SK-N-SH (cell line): ENCODE measurements around the gene BBS9. TPM values are rescaled to one million over a fixed set of nuclear protein-coding genes. Genes with fewer than 3 reads are reported as not detected.

Source experiments
- CTCF ChIA-PET: fragments of 300-600, 350-600 bp; formaldehyde crosslinking; extraction: SDS; loops from one replicate; lab custom pipeline; 2021; lab: Yijun Ruan, JAX
- POLR2A ChIA-PET: fragments of 350-600 bp; sonication (Branson Sonifier 250); formaldehyde crosslinking; extraction: SDS; loops from one replicate; lab custom pipeline; 2020; ENCODE audit warnings: antibody characterized with exemption, inconsistent platforms; lab: Yijun Ruan, JAX
- DNase-seq: peaks from one replicate; pipeline ENCODE4 v3.0.0; 2012
- H2AFZ ChIP-seq: fragments of 200-600 bp; sonication (generic); 2 replicates; pipeline ENCODE4 v1.8.1; 2016; ENCODE audit warnings: antibody characterized with exemption, mild to moderate bottlenecking, low read depth
- H3F3A ChIP-seq: fragments of 200-600 bp; sonication (generic); replicated peaks from 2 replicates; pipeline ENCODE3; 2016; ENCODE audit warnings: antibody characterized with exemption, mild to moderate bottlenecking; ENCODE audit not compliant: insufficient read depth
- H3K27ac ChIP-seq, 2 experiments: fragments of 200-500 bp in 1 of 2; fragments of 200-600 bp in 1 of 2; sonication (Bioruptor generic) in 1 of 2; sonication (generic), shearing (Covaris generic) in 1 of 2; 2 replicates each; pipeline versions ENCODE4 v1.5.1 to v1.6.1; 2014 to 2016; ENCODE audit warnings: low read depth in 2 of 2, inconsistent platforms in 1 of 2, low read length in 1 of 2, mild to moderate bottlenecking in 1 of 2, mixed read lengths in 1 of 2
- H3K27me3 ChIP-seq: fragments of 200-600 bp; sonication (generic), shearing (Covaris generic); 2 replicates; pipeline ENCODE4 v1.6.1; 2016; ENCODE audit warnings: mixed run types; ENCODE audit not compliant: insufficient read depth
- H3K36me3 ChIP-seq, 2 experiments: fragments of 200-500 bp in 1 of 2; fragments of 200-600 bp in 1 of 2; sonication (Bioruptor generic) in 1 of 2; sonication (generic) in 1 of 2; replicated peaks in 1 of 2; 2 replicates each; pipeline versions ENCODE3 to v1.5.1; 2014 to 2016; ENCODE audit warnings: low read length in 1 of 2, mild to moderate bottlenecking in 1 of 2; ENCODE audit not compliant: insufficient read depth in 2 of 2, control insufficient read depth in 1 of 2
- H3K4me1 ChIP-seq, 2 experiments: fragments of 200-500 bp in 1 of 2; fragments of 200-600 bp in 1 of 2; sonication (Bioruptor generic) in 1 of 2; sonication (generic), shearing (Covaris generic) in 1 of 2; 2 replicates each; pipeline versions ENCODE4 v1.5.1 to v1.6.1; 2014 to 2016; ENCODE audit warnings: low read depth in 1 of 2, low read length in 1 of 2, mixed run types in 1 of 2; ENCODE audit not compliant: insufficient read depth in 2 of 2, control insufficient read depth in 1 of 2
- H3K4me2 ChIP-seq: fragments of 200-600 bp; sonication (generic), shearing (Covaris generic); 2 replicates; pipeline ENCODE4 v1.6.1; 2017; ENCODE audit warnings: mixed run types
- H3K4me3 ChIP-seq, 2 experiments: fragments of 200-500 bp in 1 of 2; fragments of 200-600 bp in 1 of 2; sonication (Bioruptor generic) in 1 of 2; sonication (generic), shearing (Covaris generic) in 1 of 2; 2 replicates each; pipeline versions ENCODE4 v1.5.1 to v1.8.1; 2014 to 2016; ENCODE audit warnings: low read depth in 2 of 2, inconsistent platforms in 1 of 2, low read length in 1 of 2, mild to moderate bottlenecking in 1 of 2, mixed read lengths in 1 of 2, moderate library complexity in 1 of 2
- H3K79me2 ChIP-seq: fragments of 200-600 bp; sonication (generic); 2 replicates; pipeline ENCODE4 v1.8.1; 2017; ENCODE audit warnings: mild to moderate bottlenecking; ENCODE audit not compliant: insufficient read depth
- H3K9ac ChIP-seq: fragments of 200-600 bp; sonication (generic); 2 replicates; pipeline ENCODE4 v1.6.1; 2017; ENCODE audit warnings: mixed run types
- H3K9me2 ChIP-seq: fragments of 200-600 bp; sonication (generic); 2 replicates; pipeline ENCODE4 v1.6.1; 2017; ENCODE audit warnings: mixed run types
- H3K9me3 ChIP-seq: fragments of 200-600 bp; sonication (generic); 2 replicates; pipeline ENCODE4 v1.6.1; 2017; ENCODE audit warnings: mixed run types, mild to moderate bottlenecking, moderate library complexity
- H4K20me1 ChIP-seq: fragments of 200-600 bp; sonication (generic); 2 replicates; pipeline ENCODE4 v1.6.1; 2017; ENCODE audit warnings: mild to moderate bottlenecking, mixed run types; ENCODE audit not compliant: insufficient read depth
- CTCF ChIP-seq: fragments of 200-600 bp; sonication (generic); IDR thresholded peaks from 2 replicates; pipeline ENCODE4 v1.6.1; 2017; ENCODE audit warnings: antibody characterized with exemption, mild to moderate bottlenecking, moderate library complexity
- MXI1 ChIP-seq: IDR thresholded peaks from 2 replicates; pipeline ENCODE4 v1.6.1; 2012; ENCODE audit warnings: mild to moderate bottlenecking, low read depth, low read length, improper control_type of control experiment
- NFIC ChIP-seq: IDR thresholded peaks from 2 replicates; pipeline ENCODE4 v1.4.0; 2012; ENCODE audit warnings: borderline replicate concordance
- REST ChIP-seq: IDR thresholded peaks from 2 replicates; pipeline ENCODE4 v1.6.1; 2012; ENCODE audit warnings: mild to moderate bottlenecking, low read depth, low read length, moderate library complexity
- USF2 ChIP-seq: fragments of 150-350 bp; IDR thresholded peaks from 2 replicates; pipeline ENCODE4 v1.6.1; 2017; ENCODE audit warnings: antibody characterized with exemption, low read length, low read depth, borderline replicate concordance
- polyA plus RNA-seq, 3 experiments: library from polyadenylated mRNA; depleted of rRNA; stranded (reverse); fragments of >200 nt; gene quantifications; 2 replicates each; pipeline ENCODE4 v1.2.3, GENCODE V29; 2012

BBS9 gene
- polyA plus RNA-seq, 1 of the 3 experiments (the other 2 are of a cell fraction) = 7.5 TPM

- TF ChIP-seq REST = no peak
- TF ChIP-seq USF2 = no peak
- TF ChIP-seq NFIC = no peak
- no peak for TF ChIP-seq CTCF
Measured at GRCh38 chr7:33425929-33426678, 296.7 kb downstream of the BBS9 start (continued).

DNA sequence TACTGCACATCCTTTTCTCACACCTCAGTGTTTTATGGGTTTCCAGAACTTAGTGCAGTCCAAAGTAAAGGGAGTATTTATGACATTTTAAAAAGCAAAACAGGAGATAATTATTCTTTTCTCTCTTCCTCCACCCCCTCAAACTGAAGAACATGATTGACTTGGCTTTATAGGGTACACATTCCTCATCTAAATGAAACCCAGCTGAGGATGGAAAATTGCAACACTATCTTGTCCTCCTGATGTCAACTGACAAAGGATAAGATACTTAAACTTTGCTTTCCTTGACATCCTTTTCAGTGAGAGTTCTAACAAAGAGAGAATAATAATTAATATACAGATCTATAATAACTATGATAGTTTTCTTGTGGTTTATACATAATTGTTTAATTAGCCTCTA is 299.1 kb downstream of the BBS9 start:
- no peaks in the 10 kb centered on the region for H3K27me3 ChIP-seq
- H3K27ac ChIP-seq = no peak overlapping the region
- no peak overlapping the region for H2AFZ ChIP-seq
- H4K20me1 ChIP-seq = no peaks in the 10 kb centered on the region
- DNase-seq = no peak
- H3K9ac ChIP-seq = no peak overlapping the region
- ChIA-PET CTCF (interaction anchor here (1.2 kb wide), 1 partner anchor 10 kb away, joined by 3 read pairs; no protein-coding TSS in a partner anchor), POLR2A (no interaction called here)
- H3K36me3 ChIP-seq = no peaks in the 10 kb centered on the region
- no peak overlapping the region for H3K4me3 ChIP-seq
- 0 out of 4 replicates have a peak, but pooled peaks cover 0 to 4% of the 10 kb centered on the region in 2 experiments for H3K4me1 ChIP-seq
- no peaks in the 10 kb centered on the region for H3K9me2 ChIP-seq
- H3K9me3 ChIP-seq = no peaks in the 10 kb centered on the region
- TF ChIP-seq REST (no peak), CTCF (no peak), MXI1 (no peak)
- no peak overlapping the region for H3K4me2 ChIP-seq
- no peaks in the 10 kb centered on the region for H3F3A ChIP-seq
- H3K79me2 ChIP-seq = no peaks in the 10 kb centered on the region
